HG03045 (cell line): ENCODE results near the gene CTPS2.
A peak's percentile ranks its signal among the peaks of the same experiment; 100 is the strongest.

Source experiments
- ATAC-seq: cut with Tn5 transposase; IDR thresholded peaks from one replicate; pipeline ENCODE4 v1.9.1; 2021; ENCODE audit warnings: mild to moderate bottlenecking, moderate library complexity; ENCODE audit not compliant: unreplicated experiment

CTPS2 gene

DNA sequence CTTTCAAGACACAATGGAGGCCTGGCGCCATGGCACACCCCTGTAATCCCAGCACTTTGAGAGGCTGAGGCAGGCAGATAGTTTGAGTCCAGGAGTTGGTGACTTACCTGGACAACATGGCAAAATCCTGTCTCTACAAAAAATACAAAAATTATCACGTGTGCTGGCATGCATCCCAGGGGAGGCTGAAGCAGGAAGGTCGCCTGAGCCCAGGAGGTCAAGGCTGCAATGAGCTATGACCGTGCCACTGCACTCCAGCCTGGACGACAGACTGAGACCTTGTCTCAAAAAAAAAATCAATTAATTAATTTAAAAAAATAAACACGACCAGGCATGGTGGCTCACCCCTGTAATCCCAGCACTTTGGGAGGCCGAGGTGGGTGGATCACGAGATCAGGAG lies 2.0 kb upstream of the CTPS2 start:
- ATAC-seq: no peak

- peak; percentile 34 for ATAC-seq
Measured at GRCh38 chrX:16711893-16712547, 449 bp downstream of the CTPS2 start.

DNA sequence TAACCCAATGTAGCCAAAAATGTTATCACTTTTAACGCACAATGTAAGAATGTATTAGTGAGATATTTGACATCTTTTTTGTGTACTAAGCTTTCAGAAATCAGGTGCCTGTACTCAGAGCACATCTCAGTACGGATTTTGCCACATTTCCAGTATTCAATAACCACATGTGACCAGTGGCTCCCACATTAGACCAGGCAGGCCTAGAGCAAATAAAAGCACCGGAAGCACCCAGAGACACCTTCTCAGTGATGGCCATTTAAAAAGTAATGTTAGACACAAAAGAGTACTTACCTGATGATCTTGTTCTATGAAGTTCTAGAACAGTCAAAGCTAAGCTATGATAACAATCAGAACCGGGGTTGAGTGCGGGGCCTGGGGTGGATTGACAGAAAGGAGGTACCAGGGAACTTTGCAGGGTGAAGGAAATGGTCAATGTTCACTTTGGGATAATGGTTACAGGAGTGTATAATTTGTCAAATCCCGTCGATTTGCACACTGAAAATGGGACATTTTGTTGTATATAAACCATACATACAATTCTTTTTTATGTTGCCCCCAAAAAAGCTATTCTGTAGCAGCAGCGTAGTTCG lies 1.2 kb downstream of the CTPS2 start:
- no peak for ATAC-seq

DNA sequence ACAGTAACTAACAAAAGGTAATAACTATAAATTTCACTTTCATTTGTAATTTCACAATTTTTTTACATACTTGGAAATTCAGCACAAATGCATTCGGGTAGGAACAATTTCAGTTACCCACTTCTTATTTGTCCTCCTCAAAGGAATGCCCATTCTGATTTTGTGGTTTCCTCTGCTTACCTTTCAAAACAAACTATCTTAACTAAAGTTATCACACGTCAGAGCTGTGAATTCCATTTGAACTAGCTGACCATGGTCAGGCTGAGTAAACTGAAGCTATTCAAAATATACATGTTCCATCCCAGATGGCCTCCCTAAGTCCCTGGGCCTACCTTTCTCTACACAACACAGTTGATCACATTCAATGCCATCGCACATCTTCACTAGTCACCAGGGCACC lies 4.5 kb downstream of the CTPS2 start:
- ATAC-seq: no peak

DNA sequence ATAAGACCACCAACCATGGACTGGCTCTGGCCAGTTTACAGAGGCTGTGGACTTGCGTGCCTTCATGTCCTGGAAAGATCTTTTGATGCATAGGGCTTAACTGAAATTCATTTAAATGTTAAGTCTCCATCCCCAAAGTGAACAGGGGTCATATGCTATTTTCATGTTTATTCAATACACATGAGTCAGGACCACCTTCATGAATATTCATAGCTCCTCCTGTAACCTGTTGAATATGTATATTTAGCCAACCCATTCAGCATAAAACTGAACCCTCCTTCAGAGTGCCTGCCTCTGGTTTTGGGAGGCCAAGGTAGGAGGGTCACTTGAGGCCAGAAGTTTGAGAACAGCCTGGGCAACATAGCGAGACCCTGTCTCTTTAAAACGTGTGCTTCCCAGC lies 7.1 kb downstream of the CTPS2 start:
- ATAC-seq: no peak

DNA sequence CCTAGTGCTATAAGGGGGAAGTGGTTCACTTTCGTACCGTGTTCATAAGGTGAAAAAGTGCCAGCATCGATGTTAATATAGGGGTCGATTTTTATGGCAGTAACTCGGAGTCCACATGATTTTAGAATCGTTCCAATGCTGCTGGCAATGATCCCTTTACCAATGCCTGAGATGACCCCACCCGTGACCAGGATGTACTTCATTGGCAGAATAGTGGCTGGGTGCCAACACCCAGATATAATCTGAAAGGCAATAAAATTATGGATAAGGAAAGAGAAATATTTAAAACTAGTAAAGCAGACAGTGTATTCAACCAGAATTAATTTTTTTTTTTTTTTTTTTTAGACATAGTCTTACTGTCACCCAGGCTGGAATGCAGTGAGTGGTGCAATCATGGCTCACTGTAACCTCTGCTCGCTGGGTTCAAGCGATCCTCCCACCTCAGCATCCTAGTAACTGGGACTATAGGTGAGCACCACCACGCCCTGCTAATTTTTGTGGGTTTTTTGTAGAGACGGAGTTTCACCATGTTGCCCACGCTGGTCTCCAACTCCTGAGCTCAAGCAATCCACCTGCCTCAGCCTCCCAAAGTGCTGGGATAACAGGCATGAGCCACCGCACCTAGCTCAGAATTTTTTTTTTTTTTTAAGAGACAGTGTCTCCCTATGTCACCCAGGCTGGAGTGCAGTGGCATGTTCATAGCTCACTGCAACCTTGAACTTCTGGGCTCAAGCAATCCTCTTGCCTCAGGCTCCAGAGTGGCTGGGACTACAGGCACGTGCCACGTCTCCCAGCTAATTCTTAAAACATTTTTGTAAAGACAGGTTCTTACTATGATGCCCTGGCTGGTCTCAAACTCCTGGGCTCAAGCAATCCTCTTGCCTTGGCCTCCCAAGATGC lies 9.5 kb downstream of the CTPS2 start:
- no peak for ATAC-seq

GRCh38 chrX:16700734-16701133 lies 11.7 kb downstream of the CTPS2 start:
- ATAC-seq: no peak

GRCh38 chrX:16699389-16699788 lies 13.1 kb downstream of the CTPS2 start:
- no peak for ATAC-seq

- ATAC-seq: no peak
Measured at GRCh38 chrX:16696956-16697355, 15.5 kb downstream of the CTPS2 start.

DNA sequence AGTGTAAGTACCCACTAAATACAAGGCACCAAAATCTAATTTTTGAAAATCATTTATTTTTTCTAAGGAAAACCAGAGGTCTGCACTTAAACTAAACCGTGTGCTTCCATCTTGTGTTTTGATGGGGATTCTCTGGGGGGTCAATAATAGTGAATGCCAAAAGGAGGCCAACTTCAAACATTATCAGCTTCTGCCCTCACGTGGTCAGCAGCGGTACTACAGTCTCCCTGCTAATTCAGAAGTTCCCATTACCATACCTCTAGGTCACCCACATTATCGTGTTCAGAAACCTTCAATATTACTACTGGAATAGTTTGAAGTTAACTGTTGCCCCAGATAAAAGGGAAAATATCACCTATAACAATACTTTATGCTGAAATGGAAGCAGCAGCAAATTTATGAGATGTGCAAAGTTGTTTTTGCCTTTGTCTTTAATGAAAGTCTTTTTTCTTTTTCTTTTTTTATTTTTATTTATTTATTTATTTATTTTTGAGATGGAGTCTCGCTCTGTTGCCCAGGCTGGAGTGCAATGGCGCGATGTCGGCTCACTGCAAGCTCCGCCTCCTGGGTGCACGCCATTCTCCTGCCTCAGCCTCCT lies 17.3 kb downstream of the CTPS2 start:
- ATAC-seq: no peak

- ATAC-seq: no peak
Measured at GRCh38 chrX:16687514-16687913, 25.0 kb downstream of the CTPS2 start.

DNA sequence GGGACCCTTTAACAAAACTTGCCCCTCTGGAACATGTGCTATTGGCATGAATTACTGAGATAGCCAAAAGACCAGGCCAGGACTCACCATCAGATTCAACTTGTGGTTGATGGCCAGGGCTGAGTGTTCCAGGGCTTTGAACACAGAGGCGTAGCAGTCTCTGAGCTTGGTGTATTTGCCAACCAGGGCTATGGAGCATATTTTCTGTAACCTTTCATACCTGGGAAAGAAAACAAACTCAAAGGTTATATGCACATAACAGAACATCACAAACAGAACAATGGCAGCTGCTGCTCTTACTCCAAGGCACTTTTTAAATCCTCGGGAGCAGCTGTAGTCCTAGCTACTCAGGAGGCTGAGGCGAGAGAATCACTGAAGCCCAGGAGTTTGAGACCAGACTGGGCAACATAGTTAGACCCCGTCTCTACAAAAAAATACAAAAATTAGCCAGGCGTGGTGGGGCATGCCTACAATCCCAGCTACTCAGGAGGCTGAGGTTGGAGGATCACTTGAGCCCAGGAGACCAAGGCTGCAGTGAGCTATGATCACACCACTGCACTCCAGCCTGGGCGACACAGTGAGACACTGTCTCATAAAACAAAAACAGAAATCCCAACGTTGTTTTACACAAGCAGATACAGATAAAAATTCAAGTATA lies 29.3 kb downstream of the CTPS2 start:
- no peak for ATAC-seq

- ATAC-seq: no peak
Measured at GRCh38 chrX:16678689-16679088, 33.8 kb downstream of the CTPS2 start.

DNA sequence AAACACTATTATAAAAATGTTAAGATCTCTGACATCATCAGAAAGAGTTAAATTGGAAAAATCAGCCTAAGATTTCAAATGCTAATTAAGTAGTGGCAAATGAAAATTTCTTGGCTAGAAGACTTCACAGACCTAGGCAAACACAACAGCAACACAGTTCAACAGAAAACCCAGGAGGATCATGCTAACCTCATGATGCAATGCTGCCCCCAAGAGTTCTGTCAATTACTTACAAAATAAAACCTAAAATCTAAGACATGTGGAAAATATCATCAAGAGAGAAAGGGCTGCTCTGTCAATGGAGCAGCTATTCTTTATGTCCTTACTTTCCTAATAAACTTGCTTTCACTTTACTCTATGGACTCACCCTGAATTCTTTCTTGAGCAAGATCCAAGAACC lies 41.5 kb downstream of the CTPS2 start:
- no peak for ATAC-seq

DNA sequence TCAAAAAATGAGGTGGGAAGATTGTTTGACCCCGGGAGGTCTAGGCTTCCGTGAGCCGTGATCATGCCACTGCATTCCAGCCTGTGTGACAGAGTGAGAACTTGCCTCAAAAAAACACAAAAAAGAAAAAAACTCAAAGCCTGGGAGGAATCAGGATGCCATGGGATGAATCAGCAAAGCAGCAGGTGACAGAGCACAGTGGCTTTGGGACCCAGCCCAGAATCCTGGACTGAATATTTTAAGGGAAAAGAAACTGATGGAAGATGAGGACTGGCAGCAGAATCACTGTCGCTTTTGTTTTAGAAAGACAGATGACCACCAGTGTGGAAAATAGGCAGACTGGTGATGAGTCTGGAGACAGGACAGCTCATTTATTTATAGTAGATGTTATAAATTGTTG lies 45.9 kb downstream of the CTPS2 start:
- ATAC-seq: no peak

- ATAC-seq: no peak
Measured at GRCh38 chrX:16665089-16665488, 47.4 kb downstream of the CTPS2 start.

GRCh38 chrX:16664626-16665025 lies 47.8 kb downstream of the CTPS2 start:
- ATAC-seq: no peak

- no peak for ATAC-seq
Measured at GRCh38 chrX:16664074-16664473, 48.4 kb downstream of the CTPS2 start.

DNA sequence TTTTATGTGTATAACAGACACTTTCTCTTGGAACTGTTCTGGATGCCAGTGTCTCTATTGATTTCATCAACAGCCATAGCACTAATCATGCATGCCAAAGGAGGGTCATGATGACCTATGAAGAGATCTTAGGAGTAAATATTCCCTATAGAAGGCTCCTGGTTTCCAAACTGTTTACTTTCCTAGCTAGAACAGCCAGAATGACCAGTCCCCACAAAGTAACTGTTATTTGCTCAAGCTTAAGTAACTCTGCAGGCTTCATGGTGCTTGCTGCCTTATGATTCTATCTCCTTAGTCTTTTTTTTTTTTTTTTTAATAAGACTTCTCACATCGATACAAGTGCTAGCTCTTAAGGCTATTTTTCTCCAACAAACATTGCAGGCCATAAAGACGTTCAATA lies 50.1 kb downstream of the CTPS2 start:
- no peak for ATAC-seq

- ATAC-seq: no peak
Measured at GRCh38 chrX:16661495-16661894, 51.0 kb downstream of the CTPS2 start.

DNA sequence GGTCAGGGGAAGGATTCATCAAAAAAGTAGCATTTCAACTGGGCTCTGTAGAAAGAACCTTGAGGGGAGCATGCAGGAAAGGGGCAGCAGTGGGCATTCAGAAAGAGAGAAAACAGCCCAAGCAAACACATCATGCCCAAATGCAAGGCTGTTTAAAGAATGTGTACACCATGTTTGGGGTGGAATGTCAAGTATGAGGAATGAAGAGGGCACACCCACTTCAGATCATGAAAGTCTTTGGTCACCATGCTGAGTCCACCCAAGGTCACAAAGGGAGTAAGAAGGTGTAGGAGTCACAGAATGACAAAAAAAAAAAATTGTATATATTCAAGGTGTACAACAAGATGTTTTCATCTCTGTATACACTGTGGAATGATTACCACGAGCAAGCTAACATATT lies 53.1 kb downstream of the CTPS2 start:
- no peak for ATAC-seq
